WTC11 (cell line): Measurements from ENCODE around the gene ZSWIM4.

ENCODE experiments used
- CREB1 ChIP-seq: sonication (generic); formaldehyde crosslinking; IDR thresholded peaks from 2 replicates; pipeline ENCODE4 v1.8.0; 2023; ENCODE audit warnings: mild to moderate bottlenecking, missing genetic modification reagents
- CTCF ChIP-seq: fragments of 200-600 bp; IDR thresholded peaks from 2 replicates; pipeline ENCODE4 v1.8.0; 2022; ENCODE audit warnings: antibody characterized with exemption
- E2F4 ChIP-seq: sonication (generic); formaldehyde crosslinking; IDR thresholded peaks from 2 replicates; pipeline ENCODE4 v1.8.1; 2022; ENCODE audit warnings: low read depth, mild to moderate bottlenecking, moderate library complexity, missing genetic modification reagents, borderline replicate concordance
- ETV6 ChIP-seq: sonication (generic); formaldehyde crosslinking; IDR thresholded peaks from 2 replicates; pipeline ENCODE4 v1.8.1; 2022; ENCODE audit warnings: mild to moderate bottlenecking, missing genetic modification reagents
- MAX ChIP-seq: sonication (generic); formaldehyde crosslinking; IDR thresholded peaks from 2 replicates; pipeline ENCODE4 v1.8.0; 2022; ENCODE audit warnings: mild to moderate bottlenecking, missing genetic modification reagents
- NFE2L1 ChIP-seq: sonication (generic); formaldehyde crosslinking; IDR thresholded peaks from 2 replicates; pipeline ENCODE4 v1.8.1; 2023; ENCODE audit warnings: missing genetic modification reagents
- NR1H2 ChIP-seq: sonication (generic); formaldehyde crosslinking; IDR thresholded peaks from 2 replicates; pipeline ENCODE4 v1.9.0; 2021; ENCODE audit warnings: mild to moderate bottlenecking, moderate library complexity, missing genetic modification reagents
- SMAD4 ChIP-seq: sonication (generic); formaldehyde crosslinking; IDR thresholded peaks from 2 replicates; pipeline ENCODE4 v1.8.0; 2022; ENCODE audit warnings: mild to moderate bottlenecking, missing genetic modification reagents
- TCF7 ChIP-seq: sonication (generic); formaldehyde crosslinking; IDR thresholded peaks from 2 replicates; pipeline ENCODE4 v1.8.0; 2022; ENCODE audit warnings: mild to moderate bottlenecking, low read depth, missing genetic modification reagents, moderate library complexity
- TEAD4 ChIP-seq: sonication (generic); formaldehyde crosslinking; IDR thresholded peaks from 2 replicates; pipeline ENCODE4 v1.8.0; 2022; ENCODE audit warnings: mild to moderate bottlenecking, missing genetic modification reagents
- ZNF138 ChIP-seq: sonication (generic); formaldehyde crosslinking; conservative IDR thresholded peaks from 2 replicates; pipeline ENCODE4 v1.8.1; 2022; ENCODE audit warnings: mild to moderate bottlenecking, moderate library complexity, missing genetic modification reagents

- TF ChIP-seq NFE2L1 (CRISPR knock-in tag) (no peak), E2F4 (CRISPR knock-in tag) (no peak), ZNF138 (CRISPR knock-in tag) (no peak), CTCF (no peak), TEAD4 (CRISPR knock-in tag) (0 out of 2 replicates have a peak, but pooled peaks have one; percentile 26), ETV6 (CRISPR knock-in tag) (no peak), MAX (no peak), NR1H2 (CRISPR knock-in tag) (no peak), TCF7 (no peak), CREB1 (no peak), SMAD4 (CRISPR knock-in tag) (no peak)
These were observed 86.0 kb downstream of the ZSWIM4 start for GRCh38 chr19:13881251-13881691.
